Testis (tissue), 3 donors: ENCODE measurements around the gene GMEB2. TPM values are rescaled to one million over a fixed set of nuclear protein-coding genes. Genes with fewer than 3 reads are reported as not detected.

Experiments
- DNase-seq: peaks from one replicate; pipeline ENCODE4 v3.0.0-alpha.2; 2019
- H3K27ac ChIP-seq, 2 donors: fragments of 200-600 bp; sonication (generic); one replicate each; pipeline ENCODE4 v1.5.1; 2019
- H3K27me3 ChIP-seq: fragments of 200-600 bp; sonication (generic); one replicate; pipeline ENCODE4 v1.5.1; 2019
- H3K36me3 ChIP-seq: fragments of 200-600 bp; sonication (generic); one replicate; pipeline ENCODE4 v1.5.1; 2017; ENCODE audit warnings: low read depth; ENCODE audit errors: missing control alignments
- H3K4me1 ChIP-seq: fragments of 200-600 bp; sonication (generic); one replicate; pipeline ENCODE4 v1.5.1; 2019
- H3K4me3 ChIP-seq, 2 donors: fragments of 200-600 bp; sonication (generic); one replicate each; pipeline ENCODE4 v1.5.1; 2017 to 2019
- H3K9me3 ChIP-seq: fragments of 200-600 bp; sonication (generic); one replicate; pipeline ENCODE4 v1.5.1; 2017
- CTCF ChIP-seq, 3 experiments: fragments of 450-650 bp in 2 of 3; fragments of 200-600 bp in 1 of 3; sonication (generic) in 1 of 3; IDR thresholded peaks; one replicate each; pipeline ENCODE4 v1.5.1; 2016 to 2019; ENCODE audit warnings: antibody characterized with exemption in 3 of 3, mild to moderate bottlenecking in 2 of 3, moderate library complexity in 1 of 3
- POLR2A ChIP-seq: fragments of 450-650 bp; IDR thresholded peaks from one replicate; pipeline ENCODE4 v1.6.1; 2017; ENCODE audit warnings: antibody characterized with exemption, mild to moderate bottlenecking, moderate library complexity
- WGBS, 2 donors: methylation state at CpG; one replicate each; pipeline ENCODE4 v1.1.5; 2018; 5-methylcytosine and 5-hydroxymethylcytosine counted together
- intact Hi-C: fragments of 100-400 bp; cut with DNase I; formaldehyde crosslinking; loops from one replicate; pipeline ENCODE4 v1.15.1; 2023; ENCODE audit warnings: low total_unique reads
- polyA plus RNA-seq: library from polyadenylated mRNA; stranded (reverse); fragments of 350-450 nt; fragmentation: Illumina TruSeq; extraction: RNeasy Lipid Tissue Mini Kit (QIAGEN cat#74804); gene quantifications from one replicate; pipeline ENCODE4 v1.2.3, GENCODE V29; 2014; ENCODE audit warnings: low read depth, low replicate concordance; ENCODE audit not compliant: insufficient read depth
- total RNA-seq, 2 donors: library from RNA; depleted of rRNA; stranded (reverse); fragments of >200 nt; gene quantifications; one replicate each; pipeline ENCODE4 v1.2.3, GENCODE V29; 2016

GMEB2 gene
- total and polyA plus RNA-seq, 3 donors from 2014 or later = 20.3 to 33.1 (median 31.0) TPM

DNA sequence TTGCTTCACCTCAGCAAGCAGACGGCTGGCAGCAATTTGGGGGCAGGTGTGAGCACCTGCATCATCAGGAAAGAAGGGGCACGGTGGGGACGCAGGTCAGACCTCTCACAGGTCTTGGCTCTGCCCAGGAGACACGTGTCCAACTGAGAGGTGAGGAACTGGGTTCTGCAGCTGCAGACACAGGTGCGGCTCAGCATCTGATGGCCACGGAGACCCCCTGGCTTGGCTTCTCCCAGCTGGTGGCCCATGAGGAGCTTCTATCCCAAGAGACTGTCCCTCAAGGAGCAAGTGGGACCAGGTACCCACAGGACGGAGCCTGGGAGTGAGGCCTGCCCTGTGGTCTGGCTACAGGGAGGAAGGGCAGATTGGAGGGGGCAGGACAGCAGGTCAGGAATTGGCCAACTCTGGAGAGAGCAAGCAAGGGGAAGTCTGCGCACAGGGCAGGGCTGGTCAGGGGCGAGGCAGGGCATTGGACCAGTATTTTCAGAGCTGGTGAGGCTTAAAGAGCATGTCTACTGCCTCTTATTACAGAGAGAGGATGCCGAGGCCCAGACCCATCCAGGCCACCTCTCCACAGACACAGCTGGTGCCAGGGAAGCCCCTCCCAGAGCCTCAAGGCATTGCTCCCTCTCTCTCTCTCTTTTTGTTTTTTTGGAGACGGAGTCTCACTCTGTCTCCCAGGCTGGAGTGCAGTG is 22.1 kb upstream of the GMEB2 start:
- DNase-seq = no peak
- Histone ChIP-seq H3K36me3 (no peaks in the 10 kb centered on the region), H3K27me3 (no peaks in the 10 kb centered on the region), H3K9me3 (no peaks in the 10 kb centered on the region), H3K4me1 (peaks cover 10% of the 10 kb centered on the region), H3K4me3 (no peak overlapping the region), H3K27ac (no peak overlapping the region)
- TF ChIP-seq POLR2A (no peak), CTCF (IDR thresholded peaks at IDR 0.05) (no peak)
- 87 to 91% methylated on average over 7 to 11 of the region's 11 CpGs for WGBS, 2 donors
- intact Hi-C loops = no loop called here

DNA sequence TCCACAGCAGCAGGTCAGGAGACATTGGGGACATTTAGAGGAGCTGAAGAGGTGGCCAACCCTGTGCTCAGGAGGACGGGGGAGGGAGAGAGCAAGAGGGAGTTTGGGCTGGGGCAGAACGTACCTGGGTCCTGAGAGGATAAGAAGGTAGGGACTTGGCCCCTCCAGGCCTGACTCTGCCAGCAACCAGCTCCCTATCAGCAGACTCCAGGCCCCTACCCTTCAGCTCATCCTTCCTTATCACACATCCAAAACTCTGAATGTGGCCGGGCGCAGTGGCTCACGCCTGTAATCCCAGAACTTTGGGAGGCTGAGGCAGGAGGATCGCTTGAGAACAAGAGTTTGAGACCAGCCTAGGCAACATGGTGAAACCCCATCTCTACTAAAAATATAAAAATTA is 21.3 kb upstream of the GMEB2 start:
- Histone ChIP-seq H3K4me3 (no peak overlapping the region), H3K9me3 (no peaks in the 10 kb centered on the region), H3K36me3 (no peaks in the 10 kb centered on the region), H3K27me3 (no peaks in the 10 kb centered on the region), H3K4me1 (peaks cover 4% of the 10 kb centered on the region), H3K27ac (no peak overlapping the region)
- no peak for TF ChIP-seq CTCF (IDR thresholded peaks at IDR 0.05)
- no peak for TF ChIP-seq POLR2A
- 92 to 93% methylated on average over 6 of the region's 6 CpGs for WGBS, 2 donors
- no peak for DNase-seq
- intact Hi-C loops = no loop called here

DNA sequence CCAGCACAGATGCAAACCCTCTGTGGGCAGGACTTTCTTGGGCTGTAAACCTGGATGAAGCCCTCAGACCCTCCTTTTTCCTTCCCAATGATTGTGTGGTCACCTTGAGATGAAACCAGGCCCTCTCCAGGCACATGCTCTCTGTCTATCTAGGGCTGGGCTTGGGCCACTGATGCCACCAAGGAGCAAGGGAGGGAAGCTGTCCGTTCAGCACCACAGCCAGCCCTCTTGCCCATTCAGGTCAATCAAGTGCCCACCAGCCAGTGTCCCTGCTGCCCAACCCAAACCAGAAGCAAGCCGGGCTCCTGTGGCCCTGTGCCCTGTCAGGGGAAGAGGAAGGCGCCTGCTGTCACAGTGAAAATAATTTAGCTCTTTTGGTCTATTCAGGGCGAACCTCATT is 18.3 kb upstream of the GMEB2 start:
- TF ChIP-seq POLR2A (no peak), CTCF (IDR thresholded peaks at IDR 0.05) (no peak)
- WGBS, 2 donors = 69 to 86% methylated on average over 4 of the region's 4 CpGs
- H3K9me3 ChIP-seq = no peaks in the 10 kb centered on the region
- intact Hi-C loops = no loop called here
- no peak overlapping the region for H3K4me3 ChIP-seq
- H3K27me3 ChIP-seq = no peaks in the 10 kb centered on the region
- H3K36me3 ChIP-seq = no peaks in the 10 kb centered on the region
- H3K27ac ChIP-seq = no peak overlapping the region
- DNase-seq = no peak
- no peaks in the 10 kb centered on the region for H3K4me1 ChIP-seq

DNA sequence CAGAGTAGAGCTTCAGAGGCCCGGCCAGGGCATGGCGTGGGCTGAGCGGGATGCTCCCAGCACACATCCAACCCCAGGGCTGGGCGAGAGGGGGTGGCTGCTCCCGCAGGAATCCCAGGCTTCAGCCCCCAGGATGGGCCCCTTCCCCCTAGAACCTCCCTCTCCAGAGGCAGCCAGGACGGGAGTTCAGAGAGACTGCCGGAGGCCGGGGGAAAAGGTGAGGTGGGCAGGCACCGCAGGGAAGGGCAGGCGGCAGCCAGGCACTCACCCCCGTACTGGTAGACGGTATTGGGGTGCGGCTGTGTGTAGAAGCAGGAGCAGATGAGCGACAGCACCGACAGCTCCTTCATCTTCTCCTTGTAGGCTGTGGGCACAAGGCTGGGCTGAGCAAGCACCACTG is 17.0 kb upstream of the GMEB2 start:
- intact Hi-C loops = no loop called here
- TF ChIP-seq CTCF (IDR thresholded peaks at IDR 0.05) (no peak), POLR2A (no peak)
- H3K27ac ChIP-seq = no peak overlapping the region
- DNase-seq = no peak
- no peaks in the 10 kb centered on the region for H3K36me3 ChIP-seq
- no peak overlapping the region for H3K4me3 ChIP-seq
- no peaks in the 10 kb centered on the region for H3K9me3 ChIP-seq
- 86 to 88% methylated on average over 10 to 15 of the region's 15 CpGs for WGBS, 2 donors
- no peaks in the 10 kb centered on the region for H3K4me1 ChIP-seq
- no peaks in the 10 kb centered on the region for H3K27me3 ChIP-seq

- DNase-seq = no peak
Observed at GRCh38 chr20:63643499-63643898, 16.6 kb upstream of the GMEB2 start.

More at GRCh38 chr20:63643499-63643898, 16.6 kb upstream of the GMEB2 start:
- H3K4me1 ChIP-seq = no peaks in the 10 kb centered on the region
- no peak overlapping the region for H3K4me3 ChIP-seq
- H3K27me3 ChIP-seq = no peaks in the 10 kb centered on the region
- intact Hi-C loops = no loop called here
- no peak overlapping the region for H3K27ac ChIP-seq
- no peaks in the 10 kb centered on the region for H3K36me3 ChIP-seq
- no peak for TF ChIP-seq CTCF (IDR thresholded peaks at IDR 0.05)
- no peak for TF ChIP-seq POLR2A
- WGBS, 2 donors = 81 to 100% methylated on average over 2 to 10 of the region's 10 CpGs
- H3K9me3 ChIP-seq = no peaks in the 10 kb centered on the region
